Epithelial cell of esophagus (primary cell): ENCODE results near the gene SLCO6A1.
A peak's percentile ranks its signal among the peaks of the same experiment; 100 is the strongest.

ENCODE experiments used
- DNase-seq: peaks from one replicate; pipeline ENCODE4 v3.0.0; 2010; ENCODE audit warnings: low read depth
- H3K4me3 ChIP-seq: 2 replicates; pipeline ENCODE4 v1.5.1; 2011; ENCODE audit warnings: mild to moderate bottlenecking, low read length, control low read depth
- CTCF ChIP-seq: IDR thresholded peaks from 2 replicates; pipeline ENCODE4 v1.5.1; 2011; ENCODE audit warnings: low read depth, mild to moderate bottlenecking, low read length, control low read depth, inconsistent platforms; ENCODE audit not compliant: insufficient read depth; ENCODE audit errors: missing control alignments

The SLCO6A1 gene

GRCh38 chr5:102537011-102537410, 38.2 kb upstream of the SLCO6A1 start:
- H3K4me3 ChIP-seq, result no peak overlapping the region
- TF ChIP-seq CTCF, result no peak
- no peak for DNase-seq

DNA sequence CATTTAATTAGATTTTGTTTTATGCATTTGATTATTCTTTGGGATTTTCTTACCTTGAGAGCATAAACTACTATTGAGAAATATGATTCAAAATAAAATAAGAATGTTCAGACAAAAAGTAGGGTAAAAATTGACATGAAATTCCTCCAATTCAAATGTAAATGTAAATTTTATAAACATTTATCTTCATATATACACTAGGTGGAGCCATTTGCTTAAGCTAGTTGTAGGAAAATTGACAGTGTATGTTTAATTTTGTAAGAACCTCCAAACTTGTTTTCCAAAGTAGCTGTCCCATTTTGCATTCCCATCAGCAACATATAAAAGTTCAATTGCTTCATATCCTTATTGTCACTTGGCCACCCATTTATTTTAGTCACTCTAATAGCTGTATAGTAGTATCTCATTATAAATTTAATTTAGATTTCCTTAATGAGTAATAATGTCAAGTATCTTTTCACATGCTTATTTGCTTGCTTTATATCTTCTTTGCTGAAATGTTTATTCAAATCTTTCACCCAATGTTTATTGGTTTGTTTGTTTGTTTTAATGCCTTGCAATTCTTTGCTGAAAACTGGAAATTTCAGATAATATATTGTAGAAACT, 37.6 kb upstream of the SLCO6A1 start:
- H3K4me3 ChIP-seq, result no peak overlapping the region
- peak; percentile 11 for DNase-seq
- peak; percentile 25 for TF ChIP-seq CTCF

- TF ChIP-seq CTCF, result no peak
- no peak for DNase-seq
- no peak overlapping the region for H3K4me3 ChIP-seq
Observed at GRCh38 chr5:102532123-102532522, 33.3 kb upstream of the SLCO6A1 start.

DNA sequence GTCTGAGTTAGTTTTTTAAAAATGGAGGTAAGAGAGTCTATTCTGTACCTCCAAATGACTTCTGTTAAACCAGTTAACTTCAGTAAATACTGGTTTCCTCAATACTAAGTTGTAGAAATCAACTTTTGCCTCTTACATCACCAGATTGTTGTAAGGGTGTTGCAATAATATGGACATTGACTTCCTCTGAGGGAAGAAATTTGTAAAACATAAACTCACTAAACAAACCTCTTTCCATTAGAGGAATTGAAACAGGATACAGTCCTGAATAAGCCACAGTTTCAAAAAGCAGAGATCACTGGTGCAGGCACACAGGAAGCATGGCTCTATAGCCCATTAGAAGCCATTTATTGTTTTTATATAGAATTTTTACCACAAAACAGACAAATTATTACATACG, 32.7 kb upstream of the SLCO6A1 start:
- H3K4me3 ChIP-seq, result no peak overlapping the region
- peak; percentile 4 for DNase-seq
- TF ChIP-seq CTCF, result no peak

DNA sequence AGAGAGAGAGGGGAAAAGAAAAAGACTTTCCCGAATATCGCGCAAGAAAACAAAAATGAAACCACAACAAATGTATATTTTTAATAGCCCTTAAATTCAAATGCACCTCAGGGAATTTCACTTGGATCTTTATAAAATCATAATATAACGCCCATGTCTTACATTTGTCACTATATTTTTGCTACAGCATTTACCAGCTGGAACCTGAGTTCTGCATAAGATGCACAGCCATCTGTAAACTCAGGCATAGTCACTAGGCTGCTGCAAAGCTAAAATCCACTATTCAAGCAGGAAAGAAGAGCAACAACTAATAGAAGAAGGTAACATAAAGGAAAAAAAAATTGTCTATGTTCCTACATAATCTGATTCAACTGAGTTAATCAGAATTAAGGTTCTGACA, 30.6 kb upstream of the SLCO6A1 start:
- no peak for DNase-seq
- no peak overlapping the region for H3K4me3 ChIP-seq
- no peak for TF ChIP-seq CTCF

DNA sequence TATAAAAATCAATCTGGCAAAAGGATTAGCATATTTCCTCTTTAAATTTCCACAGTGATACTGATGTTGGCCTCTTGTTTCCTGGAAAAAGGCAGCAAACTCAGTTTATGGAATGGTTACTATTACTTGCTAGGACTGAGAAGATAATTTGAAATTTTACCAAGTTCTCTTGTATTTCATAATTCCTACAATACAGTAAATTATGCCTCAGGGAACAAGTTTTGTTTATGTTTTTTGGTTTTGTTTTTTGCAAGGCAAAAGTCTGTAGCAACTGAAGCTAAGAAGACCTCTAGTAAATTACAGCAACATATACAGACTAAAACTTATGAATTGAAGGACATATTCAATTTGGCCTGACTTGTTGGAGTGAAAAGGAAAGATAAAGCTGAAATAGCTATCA, 30.2 kb upstream of the SLCO6A1 start:
- H3K4me3 ChIP-seq, result no peak overlapping the region
- no peak for TF ChIP-seq CTCF
- no peak for DNase-seq

DNA sequence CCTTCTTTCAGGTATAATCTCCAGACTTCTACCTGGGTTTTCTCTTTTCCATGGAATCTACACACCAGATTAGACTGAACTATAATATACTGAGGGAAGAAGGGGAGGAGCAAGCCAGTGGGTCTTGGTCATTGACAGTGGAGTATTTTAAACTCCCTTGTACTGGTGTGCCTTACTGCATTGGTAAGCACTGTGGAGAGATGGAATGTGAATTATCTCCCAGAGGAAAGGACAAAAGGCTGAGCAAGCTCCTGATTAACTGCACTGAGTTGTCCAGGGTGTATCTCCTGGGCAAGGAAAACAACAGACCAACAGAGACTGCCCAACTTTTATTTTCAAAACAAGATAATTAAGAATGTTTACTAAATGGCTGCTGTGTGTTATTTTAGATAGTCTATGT, 29.8 kb upstream of the SLCO6A1 start:
- no peak overlapping the region for H3K4me3 ChIP-seq
- no peak for TF ChIP-seq CTCF
- no peak for DNase-seq
